GM20000 (cell line): ENCODE results near the gene INTS3.

Experiments
- DNase-seq: peaks from one replicate; pipeline ENCODE4 v3.0.0; 2012; ENCODE audit warnings: low spot score
- TF ChIP-seq, protein P1 (sequence below): IDR thresholded peaks from 2 replicates; pipeline ENCODE4 v1.5.1; 2012; ENCODE audit warnings: mild to moderate bottlenecking, control low read depth; ENCODE audit errors: extremely low read depth, missing control alignments

The INTS3 gene

GRCh38 chr1:153803470-153804056 is 75.7 kb downstream of the INTS3 start:
- DNase-seq, result no peak
- TF ChIP-seq, protein P1, sequence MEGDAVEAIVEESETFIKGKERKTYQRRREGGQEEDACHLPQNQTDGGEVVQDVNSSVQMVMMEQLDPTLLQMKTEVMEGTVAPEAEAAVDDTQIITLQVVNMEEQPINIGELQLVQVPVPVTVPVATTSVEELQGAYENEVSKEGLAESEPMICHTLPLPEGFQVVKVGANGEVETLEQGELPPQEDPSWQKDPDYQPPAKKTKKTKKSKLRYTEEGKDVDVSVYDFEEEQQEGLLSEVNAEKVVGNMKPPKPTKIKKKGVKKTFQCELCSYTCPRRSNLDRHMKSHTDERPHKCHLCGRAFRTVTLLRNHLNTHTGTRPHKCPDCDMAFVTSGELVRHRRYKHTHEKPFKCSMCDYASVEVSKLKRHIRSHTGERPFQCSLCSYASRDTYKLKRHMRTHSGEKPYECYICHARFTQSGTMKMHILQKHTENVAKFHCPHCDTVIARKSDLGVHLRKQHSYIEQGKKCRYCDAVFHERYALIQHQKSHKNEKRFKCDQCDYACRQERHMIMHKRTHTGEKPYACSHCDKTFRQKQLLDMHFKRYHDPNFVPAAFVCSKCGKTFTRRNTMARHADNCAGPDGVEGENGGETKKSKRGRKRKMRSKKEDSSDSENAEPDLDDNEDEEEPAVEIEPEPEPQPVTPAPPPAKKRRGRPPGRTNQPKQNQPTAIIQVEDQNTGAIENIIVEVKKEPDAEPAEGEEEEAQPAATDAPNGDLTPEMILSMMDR, result no peak

- DNase-seq, result no peak
- TF ChIP-seq, protein P1, result no peak
These were observed 76.3 kb downstream of the INTS3 start for GRCh38 chr1:153804112-153804511.

DNA sequence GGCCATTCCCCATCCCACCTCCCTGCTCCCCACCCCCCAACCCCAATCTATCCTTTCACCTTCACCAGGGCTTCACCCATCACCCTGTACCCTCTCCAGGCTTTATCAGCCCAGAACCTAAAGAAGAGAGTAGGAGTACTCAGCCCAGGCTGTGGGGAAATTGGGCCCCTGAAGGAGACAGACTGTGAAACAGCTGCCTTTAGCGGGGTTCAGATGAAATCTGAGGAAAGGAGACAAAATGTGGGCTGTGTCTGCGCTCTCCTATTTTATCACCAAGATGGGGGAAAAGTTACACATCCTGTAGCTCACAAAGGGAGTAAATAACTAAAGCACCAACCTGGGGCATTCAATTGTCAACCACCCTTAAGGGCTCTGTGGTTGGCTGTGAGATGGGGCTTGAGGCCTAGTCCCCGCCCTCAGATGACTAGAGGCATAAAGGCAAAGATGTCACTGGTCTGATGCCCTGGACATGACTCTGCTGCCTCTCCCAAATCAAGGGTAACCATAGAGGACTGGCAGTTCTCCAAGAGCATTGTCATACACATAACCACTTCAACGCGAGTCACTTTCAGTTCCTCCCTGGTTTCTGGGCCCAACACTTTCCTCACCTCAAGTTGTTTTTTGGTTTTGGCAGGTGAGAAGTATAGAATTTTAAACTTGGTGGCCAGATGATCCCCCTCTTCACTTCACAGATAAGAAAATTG is 77.3 kb downstream of the INTS3 start:
- peak; percentile 91 for DNase-seq
- TF ChIP-seq, protein P1, result no peak

DNA sequence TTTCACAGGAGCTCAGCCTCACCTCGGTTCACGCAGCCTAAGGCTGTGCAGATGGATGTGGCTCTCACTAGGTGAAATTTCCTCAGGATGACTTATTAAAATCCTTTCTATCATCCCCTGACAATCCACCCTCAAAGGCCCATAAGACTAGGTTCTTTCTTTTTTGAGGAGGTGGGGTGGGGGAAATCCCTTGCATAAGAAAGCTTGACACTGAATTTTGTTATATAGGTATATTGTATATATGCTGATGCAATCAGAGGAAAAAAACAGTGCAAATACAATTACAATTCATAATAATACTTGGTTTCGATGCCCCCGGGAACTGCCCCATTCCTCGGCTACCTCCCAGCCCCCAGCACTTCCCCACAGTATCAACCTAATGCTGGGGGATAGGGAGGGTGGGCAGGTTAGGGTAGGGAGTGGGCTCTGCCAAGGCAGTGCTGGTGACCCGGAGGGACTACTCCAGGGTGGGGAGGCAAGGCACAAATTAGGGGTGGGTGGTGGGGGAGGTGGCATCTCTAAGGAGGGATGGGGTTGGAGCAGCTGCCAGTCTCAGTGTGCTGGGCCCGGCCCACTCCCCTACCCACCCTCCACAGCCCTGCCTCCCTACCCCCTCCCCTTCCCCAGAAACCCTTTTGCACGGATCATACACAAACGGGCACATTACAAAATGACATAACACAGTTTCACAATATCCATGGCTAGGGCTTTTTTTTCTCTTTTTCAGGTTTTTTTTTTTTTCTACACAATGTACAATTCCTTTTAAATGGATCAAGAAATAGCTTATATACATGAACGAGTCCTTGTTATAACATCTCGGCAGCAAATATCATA is 78.3 kb downstream of the INTS3 start:
- no peak for DNase-seq
- TF ChIP-seq, protein P1, result no peak

GRCh38 chr1:153816283-153816889 is 88.5 kb downstream of the INTS3 start:
- DNase-seq, result no peak
- TF ChIP-seq, protein P1, result no peak

DNA sequence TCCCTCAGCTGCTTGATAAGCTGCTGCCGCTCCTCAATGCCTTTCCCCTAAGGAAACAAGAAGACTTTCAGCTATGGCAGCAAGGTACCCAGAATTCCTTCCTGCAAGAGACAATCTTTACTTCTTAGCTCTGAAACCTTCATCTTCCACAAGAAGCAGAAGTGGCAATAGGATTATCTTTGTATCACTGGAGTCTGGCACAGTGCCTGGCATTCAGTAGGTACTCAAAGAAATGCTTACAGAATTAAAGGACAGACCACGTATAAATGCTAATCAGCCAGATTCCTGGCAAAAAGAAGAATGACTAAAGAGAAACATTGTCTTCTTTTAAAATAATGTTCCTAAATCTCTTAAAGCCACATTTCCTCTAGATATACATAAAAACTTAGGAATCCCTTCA is 91.0 kb downstream of the INTS3 start:
- DNase-seq, result no peak
- TF ChIP-seq, protein P1, result no peak
